ENCODE results near the gene ID1. TPM values are rescaled to one million over a fixed set of nuclear protein-coding genes. Genes with fewer than 3 reads are reported as not detected.

Gene ID1
- total and polyA plus RNA-seq, 2 of the 13 experiments (the other 11 are each of a cell fraction or from before 2014, with no cell fraction given), result 320 to 419 TPM

DNA sequence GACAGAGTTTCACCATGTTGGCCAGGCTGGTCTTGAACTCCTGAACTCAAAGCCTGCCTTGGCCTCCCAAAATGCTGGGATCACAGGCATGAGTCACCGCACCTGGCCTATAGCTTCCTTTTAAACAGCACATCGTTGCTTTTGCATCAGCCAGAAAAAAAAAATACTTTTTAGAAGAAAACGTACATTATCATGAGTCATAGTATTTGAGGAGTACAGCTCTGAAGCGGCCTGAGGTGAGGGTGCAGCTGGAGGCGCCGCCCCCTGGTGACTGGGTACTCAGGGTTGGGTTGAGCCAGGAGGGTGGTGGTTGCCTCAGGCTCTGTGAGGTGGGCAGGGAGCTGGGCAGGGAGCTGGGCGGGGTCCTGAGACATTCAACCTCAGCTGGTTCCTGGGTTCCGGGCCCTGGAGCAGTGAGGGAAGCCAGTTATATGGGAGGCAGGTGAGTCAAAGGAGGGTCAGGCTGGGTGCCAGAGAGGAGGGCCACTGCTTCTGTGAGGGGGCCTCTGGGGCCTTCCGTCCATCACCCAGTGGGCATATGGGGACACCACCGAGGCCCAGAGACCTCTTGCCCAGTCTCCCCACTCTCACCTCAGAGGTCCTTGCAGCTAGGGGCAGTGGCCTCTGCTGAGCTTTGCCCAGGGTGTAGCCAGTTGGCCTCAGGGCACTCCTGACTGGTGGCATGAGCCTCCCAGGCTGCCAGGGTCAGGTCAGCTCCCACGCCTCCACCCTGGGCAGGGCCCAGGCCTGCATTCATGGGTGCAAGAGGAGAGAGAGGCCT is 11.7 kb upstream of the ID1 start (continued):
- TF ChIP-seq THAP9 (CRISPR knock-in tag; IDR thresholded peaks at IDR 0.05; ENCODE audit: borderline replicate concordance) (0 out of 2 replicates have a peak, but pooled peaks have one; percentile 32), HMGA1 (CRISPR knock-in tag; conservative IDR thresholded peaks at IDR 0.05) (no peak), ZFP36L2 (CRISPR knock-in tag; IDR thresholded peaks at IDR 0.05) (no peak), GABPB1 (CRISPR knock-in tag; IDR thresholded peaks at IDR 0.05) (0 out of 2 replicates have a peak, but pooled peaks have one; percentile 13), KDM6A (CRISPR knock-in tag; IDR thresholded peaks at IDR 0.05; ENCODE audit: low read depth) (peak; percentile 43), ZC3H4 (CRISPR knock-in tag; IDR thresholded peaks at IDR 0.05; ENCODE audit: borderline replicate concordance) (peak; percentile 79), ZNF513 (CRISPR knock-in tag; conservative IDR thresholded peaks at IDR 0.05) (no peak), KLF11 (CRISPR knock-in tag; IDR thresholded peaks at IDR 0.05) (no peak), RAD51 (IDR thresholded peaks at IDR 0.05; ENCODE audit: borderline replicate concordance) (no peak), KDM4B (CRISPR knock-in tag; IDR thresholded peaks at IDR 0.05) (no peak; the same call in 1 of the 2 replicates), ZIK1 (CRISPR knock-in tag; IDR thresholded peaks at IDR 0.05; ENCODE audit: borderline replicate concordance, low read depth) (no peak), XRCC5 (optimal IDR thresholded peaks at IDR 0.05; ENCODE audit: low read length) (peak; percentile 87), ZNF841 (CRISPR knock-in tag; IDR thresholded peaks at IDR 0.05; ENCODE audit: borderline replicate concordance) (no peak), TAF1 (CRISPR knock-in tag; IDR thresholded peaks at IDR 0.05) (no peak; the same call in 1 of the 2 replicates), CHCHD3 (CRISPR knock-in tag; IDR thresholded peaks at IDR 0.05) (no peak), SRY (CRISPR knock-in tag; IDR thresholded peaks at IDR 0.05) (peak; percentile 28; the same call in 1 of the 2 replicates), ZNF160 (CRISPR knock-in tag; IDR thresholded peaks at IDR 0.05) (peak; percentile 62; the same call in 1 of the 2 replicates)
- TF ChIP-seq, protein P1, sequence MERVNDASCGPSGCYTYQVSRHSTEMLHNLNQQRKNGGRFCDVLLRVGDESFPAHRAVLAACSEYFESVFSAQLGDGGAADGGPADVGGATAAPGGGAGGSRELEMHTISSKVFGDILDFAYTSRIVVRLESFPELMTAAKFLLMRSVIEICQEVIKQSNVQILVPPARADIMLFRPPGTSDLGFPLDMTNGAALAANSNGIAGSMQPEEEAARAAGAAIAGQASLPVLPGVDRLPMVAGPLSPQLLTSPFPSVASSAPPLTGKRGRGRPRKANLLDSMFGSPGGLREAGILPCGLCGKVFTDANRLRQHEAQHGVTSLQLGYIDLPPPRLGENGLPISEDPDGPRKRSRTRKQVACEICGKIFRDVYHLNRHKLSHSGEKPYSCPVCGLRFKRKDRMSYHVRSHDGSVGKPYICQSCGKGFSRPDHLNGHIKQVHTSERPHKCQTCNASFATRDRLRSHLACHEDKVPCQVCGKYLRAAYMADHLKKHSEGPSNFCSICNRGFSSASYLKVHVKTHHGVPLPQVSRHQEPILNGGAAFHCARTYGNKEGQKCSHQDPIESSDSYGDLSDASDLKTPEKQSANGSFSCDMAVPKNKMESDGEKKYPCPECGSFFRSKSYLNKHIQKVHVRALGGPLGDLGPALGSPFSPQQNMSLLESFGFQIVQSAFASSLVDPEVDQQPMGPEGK (CRISPR knock-in tag; IDR thresholded peaks at IDR 0.05), result 0 out of 2 replicates have a peak, but pooled peaks have one; percentile 47
- TF ChIP-seq, protein P2, sequence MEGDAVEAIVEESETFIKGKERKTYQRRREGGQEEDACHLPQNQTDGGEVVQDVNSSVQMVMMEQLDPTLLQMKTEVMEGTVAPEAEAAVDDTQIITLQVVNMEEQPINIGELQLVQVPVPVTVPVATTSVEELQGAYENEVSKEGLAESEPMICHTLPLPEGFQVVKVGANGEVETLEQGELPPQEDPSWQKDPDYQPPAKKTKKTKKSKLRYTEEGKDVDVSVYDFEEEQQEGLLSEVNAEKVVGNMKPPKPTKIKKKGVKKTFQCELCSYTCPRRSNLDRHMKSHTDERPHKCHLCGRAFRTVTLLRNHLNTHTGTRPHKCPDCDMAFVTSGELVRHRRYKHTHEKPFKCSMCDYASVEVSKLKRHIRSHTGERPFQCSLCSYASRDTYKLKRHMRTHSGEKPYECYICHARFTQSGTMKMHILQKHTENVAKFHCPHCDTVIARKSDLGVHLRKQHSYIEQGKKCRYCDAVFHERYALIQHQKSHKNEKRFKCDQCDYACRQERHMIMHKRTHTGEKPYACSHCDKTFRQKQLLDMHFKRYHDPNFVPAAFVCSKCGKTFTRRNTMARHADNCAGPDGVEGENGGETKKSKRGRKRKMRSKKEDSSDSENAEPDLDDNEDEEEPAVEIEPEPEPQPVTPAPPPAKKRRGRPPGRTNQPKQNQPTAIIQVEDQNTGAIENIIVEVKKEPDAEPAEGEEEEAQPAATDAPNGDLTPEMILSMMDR (CRISPR knock-in tag; IDR thresholded peaks at IDR 0.05), result peak; percentile 63
- TF ChIP-seq, protein P3, sequence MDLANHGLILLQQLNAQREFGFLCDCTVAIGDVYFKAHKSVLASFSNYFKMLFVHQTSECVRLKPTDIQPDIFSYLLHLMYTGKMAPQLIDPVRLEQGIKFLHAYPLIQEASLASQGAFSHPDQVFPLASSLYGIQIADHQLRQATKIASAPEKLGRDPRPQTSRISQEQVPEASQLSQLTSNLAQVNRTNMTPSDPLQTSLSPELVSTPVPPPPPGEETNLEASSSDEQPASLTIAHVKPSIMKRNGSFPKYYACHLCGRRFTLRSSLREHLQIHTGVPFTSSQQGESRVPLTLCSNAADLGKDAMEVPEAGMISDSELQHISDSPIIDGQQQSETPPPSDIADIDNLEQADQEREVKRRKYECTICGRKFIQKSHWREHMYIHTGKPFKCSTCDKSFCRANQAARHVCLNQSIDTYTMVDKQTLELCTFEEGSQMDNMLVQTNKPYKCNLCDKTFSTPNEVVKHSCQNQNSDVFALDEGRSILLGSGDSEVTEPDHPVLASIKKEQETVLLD (CRISPR knock-in tag; IDR thresholded peaks at IDR 0.05; ENCODE audit: low read depth), result 0 out of 2 replicates have a peak, but pooled peaks have one; percentile 0

All from HepG2 (cell line).